Measurements from ENCODE around the gene ADH1B.
A peak's percentile ranks its signal among the peaks of the same experiment; 100 is the strongest.

Gene ADH1B

DNA sequence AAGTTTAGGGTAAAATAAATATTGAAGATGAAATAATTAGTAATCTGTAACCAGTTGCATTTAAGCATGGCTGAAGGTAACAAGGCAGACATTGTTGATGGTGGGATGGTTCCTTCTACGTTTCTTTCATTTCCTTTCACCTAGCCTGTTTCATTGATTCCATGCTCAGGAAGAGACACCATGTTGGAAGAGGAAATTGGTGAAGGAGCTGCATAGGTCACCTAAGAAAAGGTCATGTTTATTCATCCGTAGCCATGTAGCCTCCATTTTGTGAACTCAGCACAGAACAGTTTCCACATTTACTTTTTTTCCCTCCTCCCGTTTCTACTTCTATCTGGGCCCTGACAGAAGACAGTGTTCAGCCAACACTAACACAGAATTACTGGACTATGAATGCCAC lies 3.8 kb downstream of the ADH1B start:
- Histone ChIP-seq H3K9me3 (ENCODE audit: severe bottlenecking) (no peaks in the 10 kb centered on the region), H3K36me3 (no peaks in the 10 kb centered on the region), H3K27me3 (ENCODE audit: insufficient read depth, low read depth, severe bottlenecking) (no peaks in the 10 kb centered on the region), H3K27ac (no peak overlapping the region), H3K4me3 (ENCODE audit: low read depth, low read length) (no peak overlapping the region)
- no peak for DNase-seq
- no peak for TF ChIP-seq CTCF (IDR thresholded peaks at IDR 0.05; ENCODE audit: low read depth, low read length)

- Histone ChIP-seq H3K27ac (no peak overlapping the region), H3K27me3 (ENCODE audit: insufficient read depth, low read depth, severe bottlenecking) (no peaks in the 10 kb centered on the region), H3K9me3 (ENCODE audit: severe bottlenecking) (no peaks in the 10 kb centered on the region), H3K36me3 (no peaks in the 10 kb centered on the region), H3K4me3 (ENCODE audit: low read depth, low read length) (no peak overlapping the region)
- no peak for TF ChIP-seq CTCF (IDR thresholded peaks at IDR 0.05; ENCODE audit: low read depth, low read length)
- DNase-seq = no peak
Measured at GRCh38 chr4:99315839-99316238, 5.4 kb downstream of the ADH1B start.

- Histone ChIP-seq H3K27me3 (ENCODE audit: insufficient read depth, low read depth, severe bottlenecking) (no peaks in the 10 kb centered on the region), H3K4me3 (ENCODE audit: low read depth, low read length) (no peak overlapping the region), H3K36me3 (no peaks in the 10 kb centered on the region), H3K9me3 (ENCODE audit: severe bottlenecking) (no peaks in the 10 kb centered on the region), H3K27ac (no peak overlapping the region)
- TF ChIP-seq CTCF (IDR thresholded peaks at IDR 0.05; ENCODE audit: low read depth, low read length) = no peak
- peak; percentile 27 for DNase-seq
Measured at GRCh38 chr4:99314211-99314610, 7.0 kb downstream of the ADH1B start.

DNA sequence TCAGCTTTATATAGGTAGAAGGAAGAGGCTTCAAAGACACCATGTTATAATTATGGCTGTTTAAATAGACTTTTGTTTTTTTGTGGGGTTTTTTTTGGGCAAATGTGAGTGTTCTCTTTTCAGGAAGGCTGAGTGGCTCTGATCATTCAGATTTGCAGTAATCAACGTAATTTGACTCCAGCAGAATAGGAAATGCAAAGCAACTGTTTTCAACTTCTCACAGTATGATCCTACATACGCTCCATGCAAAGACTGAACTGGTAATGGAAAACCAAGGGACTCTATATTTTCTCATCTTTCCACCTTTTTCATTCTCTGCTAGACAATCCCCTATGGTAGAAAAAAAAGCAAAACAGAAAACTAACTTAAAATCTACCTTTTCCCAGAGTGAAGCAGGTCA lies 10.8 kb downstream of the ADH1B start:
- Histone ChIP-seq H3K27me3 (ENCODE audit: insufficient read depth, low read depth, severe bottlenecking) (no peaks in the 10 kb centered on the region), H3K27ac (no peak overlapping the region), H3K4me3 (ENCODE audit: low read depth, low read length) (no peak overlapping the region), H3K36me3 (no peaks in the 10 kb centered on the region), H3K9me3 (ENCODE audit: severe bottlenecking) (no peaks in the 10 kb centered on the region)
- no peak for TF ChIP-seq CTCF (IDR thresholded peaks at IDR 0.05; ENCODE audit: low read depth, low read length)
- DNase-seq = no peak

GRCh38 chr4:99305638-99306400 lies 15.4 kb downstream of the ADH1B start:
- DNase-seq = no peak
- no peaks in the 10 kb centered on the region for H3K9me3 ChIP-seq (ENCODE audit: severe bottlenecking)
- TF ChIP-seq CTCF (IDR thresholded peaks at IDR 0.05; ENCODE audit: low read depth, low read length) = no peak
- no peaks in the 10 kb centered on the region for H3K36me3 ChIP-seq
- H3K4me3 ChIP-seq (ENCODE audit: low read depth, low read length) = no peak overlapping the region
- no peaks in the 10 kb centered on the region for H3K27me3 ChIP-seq (ENCODE audit: insufficient read depth, low read depth, severe bottlenecking)
- H3K27ac ChIP-seq = no peak overlapping the region

All from WERI-Rb-1 (cell line).